Breast epithelium (tissue), 3 donors: ENCODE measurements around the gene RCE1.

Experiments
- CTCF ChIP-seq, 3 donors: fragments of 450-650 bp; IDR thresholded peaks; one replicate each; pipeline ENCODE4 v1.5.1; 2016 to 2017; ENCODE audit warnings: antibody characterized with exemption in 3 of 3, mild to moderate bottlenecking in 3 of 3, moderate library complexity in 3 of 3
- POLR2A ChIP-seq: fragments of 450-650 bp; IDR thresholded peaks from one replicate; pipeline ENCODE4 v1.6.1; 2016; ENCODE audit warnings: antibody characterized with exemption, mild to moderate bottlenecking, moderate library complexity
- POLR2AphosphoS5 ChIP-seq, 3 donors: sonication (generic); formaldehyde crosslinking; IDR thresholded peaks; one replicate each; pipeline ENCODE4 v1.6.1; 2017; ENCODE audit warnings: antibody characterized with exemption in 3 of 3

DNA sequence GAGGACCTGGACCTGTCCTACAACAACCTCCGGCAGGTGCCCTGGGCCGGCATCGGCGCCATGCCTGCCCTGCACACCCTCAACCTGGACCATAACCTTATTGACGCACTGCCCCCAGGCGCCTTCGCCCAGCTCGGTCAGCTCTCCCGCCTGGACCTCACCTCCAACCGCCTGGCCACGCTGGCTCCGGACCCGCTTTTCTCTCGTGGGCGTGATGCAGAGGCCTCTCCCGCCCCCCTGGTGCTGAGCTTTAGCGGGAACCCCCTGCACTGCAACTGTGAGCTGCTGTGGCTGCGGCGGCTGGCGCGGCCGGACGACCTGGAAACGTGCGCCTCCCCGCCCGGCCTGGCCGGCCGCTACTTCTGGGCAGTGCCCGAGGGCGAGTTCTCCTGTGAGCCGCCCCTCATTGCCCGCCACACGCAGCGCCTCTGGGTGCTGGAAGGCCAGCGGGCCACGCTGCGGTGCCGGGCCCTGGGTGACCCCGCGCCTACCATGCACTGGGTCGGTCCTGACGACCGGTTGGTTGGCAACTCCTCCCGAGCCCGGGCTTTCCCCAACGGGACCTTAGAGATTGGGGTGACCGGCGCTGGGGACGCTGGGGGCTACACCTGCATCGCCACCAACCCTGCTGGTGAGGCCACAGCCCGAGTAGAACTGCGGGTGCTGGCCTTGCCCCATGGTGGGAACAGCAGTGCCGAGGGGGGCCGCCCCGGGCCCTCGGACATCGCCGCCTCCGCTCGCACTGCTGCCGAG is 15.1 kb downstream of the RCE1 start:
- TF ChIP-seq CTCF (IDR thresholded peaks at IDR 0.05): no peak
- no peak for TF ChIP-seq POLR2AphosphoS5 (IDR thresholded peaks at IDR 0.05)
- no peak for TF ChIP-seq POLR2A
